Lower leg skin (tissue), 3 donors: ENCODE data around the gene CATSPERB.

Experiments
- CTCF ChIP-seq, 3 donors: fragments of 450-650 bp; IDR thresholded peaks; one replicate each; pipeline ENCODE4 v1.5.1; 2016; ENCODE audit warnings: antibody characterized with exemption in 3 of 3, mild to moderate bottlenecking in 3 of 3, moderate library complexity in 2 of 3
- POLR2A ChIP-seq, 2 donors: fragments of 450-650 bp; IDR thresholded peaks; one replicate each; pipeline ENCODE4 v1.6.1; 2016 to 2017; ENCODE audit warnings: antibody characterized with exemption in 2 of 2, mild to moderate bottlenecking in 1 of 2, moderate library complexity in 1 of 2

GRCh38 chr14:91732439-91732838, 553 bp upstream of the CATSPERB start:
- TF ChIP-seq CTCF (IDR thresholded peaks at IDR 0.05) (no peak), POLR2A (IDR thresholded peaks at IDR 0.05) (no peak)
